ENCODE data around the gene UBE2D1.
"Not testable (repeated sequence)": the region's sequence is repeated elsewhere in the genome, so short reads cannot be mapped to it uniquely, and the experiment has no call there.

UBE2D1 gene

GRCh38 chr10:58373442-58373827 is 38.6 kb downstream of the UBE2D1 start:
- DNase-seq (ENCODE audit: low read depth in 2 of 3, low spot score in 2 of 3) = no peak

GRCh38 chr10:58382489-58382995 is 47.7 kb downstream of the UBE2D1 start:
- DNase-seq (ENCODE audit: low read depth in 2 of 3, low spot score in 2 of 3) = no peak

GRCh38 chr10:58384095-58384494 is 49.3 kb downstream of the UBE2D1 start:
- DNase-seq (ENCODE audit: low read depth in 2 of 3, low spot score in 2 of 3) = no peak

- DNase-seq (ENCODE audit: low read depth in 2 of 3, low spot score in 2 of 3) = no peak
These were observed 49.8 kb downstream of the UBE2D1 start for GRCh38 chr10:58384544-58384998.

- DNase-seq (ENCODE audit: low read depth in 2 of 3, low spot score in 2 of 3) = peak; percentile 94 to 99 (median 97)
These were observed 50.4 kb downstream of the UBE2D1 start, which contains the start of gene TFAM for GRCh38 chr10:58384999-58385783. Gene TFAM (plus strand): TSS chr10:58385410. CDS start chr10:58385548, 138 bp downstream.

GRCh38 chr10:58385784-58386112 is 50.9 kb downstream of the UBE2D1 start:
- DNase-seq (ENCODE audit: low read depth in 2 of 3, low spot score in 2 of 3) = peak in 1 of 3 experiments; percentile 3

GRCh38 chr10:58389024-58389423 is 54.2 kb downstream of the UBE2D1 start:
- DNase-seq (ENCODE audit: low read depth in 2 of 3, low spot score in 2 of 3) = no peak

- no peak for DNase-seq (ENCODE audit: low read depth in 2 of 3, low spot score in 2 of 3)
These were observed 58.5 kb downstream of the UBE2D1 start for GRCh38 chr10:58393317-58393716.

GRCh38 chr10:58394471-58394870 is 59.7 kb downstream of the UBE2D1 start:
- DNase-seq (ENCODE audit: low read depth in 2 of 3, low spot score in 2 of 3) = no peak

GRCh38 chr10:58396057-58396456 is 61.3 kb downstream of the UBE2D1 start:
- no peak for DNase-seq (ENCODE audit: low read depth in 2 of 3, low spot score in 2 of 3)

- DNase-seq (ENCODE audit: low read depth in 2 of 3, low spot score in 2 of 3) = no peak
These were observed 63.0 kb downstream of the UBE2D1 start for GRCh38 chr10:58397830-58398229.

GRCh38 chr10:58399410-58399809 is 64.6 kb downstream of the UBE2D1 start:
- DNase-seq (ENCODE audit: low read depth in 2 of 3, low spot score in 2 of 3) = no peak

- no peak for DNase-seq (ENCODE audit: low read depth in 2 of 3, low spot score in 2 of 3)
These were observed 65.8 kb downstream of the UBE2D1 start for GRCh38 chr10:58400609-58401008.

GRCh38 chr10:58404001-58404400 is 69.2 kb downstream of the UBE2D1 start:
- DNase-seq (ENCODE audit: low read depth in 2 of 3, low spot score in 2 of 3) = no peak

- no peak for DNase-seq (ENCODE audit: low read depth in 2 of 3, low spot score in 2 of 3)
These were observed 75.3 kb downstream of the UBE2D1 start for GRCh38 chr10:58409956-58410610.

GRCh38 chr10:58412502-58412961 is 77.7 kb downstream of the UBE2D1 start:
- DNase-seq (ENCODE audit: low read depth in 2 of 3, low spot score in 2 of 3) = no peak

- no peak for DNase-seq (ENCODE audit: low read depth in 2 of 3, low spot score in 2 of 3)
These were observed 79.7 kb downstream of the UBE2D1 start for GRCh38 chr10:58414270-58415041.

GRCh38 chr10:58415757-58416156 is 81.0 kb downstream of the UBE2D1 start:
- no peak for DNase-seq (ENCODE audit: low read depth in 2 of 3, low spot score in 2 of 3)

- not testable (repeated sequence) for DNase-seq (ENCODE audit: low read depth in 2 of 3, low spot score in 2 of 3)
These were observed 83.1 kb downstream of the UBE2D1 start for GRCh38 chr10:58417902-58418301.

Data from activated CD8-positive, alpha-beta memory T cell treated with anti-CD3 and anti-CD28 coated beads for 48 hours (primary cell).